Fibroblast of lung (primary cell): Measurements from ENCODE around the gene ZNF175. TPM values are rescaled to one million over a fixed set of nuclear protein-coding genes. Genes with fewer than 3 reads are reported as not detected.

Source experiments
- DNase-seq, 2 donors: peaks; one replicate each; pipeline versions ENCODE4 v3.0.0 to v3.0.0-alpha.2; 2010; ENCODE audit warnings: low read depth in 2 of 2
- H2AFZ ChIP-seq: 2 replicates; pipeline ENCODE4 v1.5.1; 2012; ENCODE audit warnings: low read length, control low read depth, inconsistent platforms
- H3K27ac ChIP-seq: 2 replicates; pipeline ENCODE4 v1.5.1; 2011; ENCODE audit warnings: low read length, control low read depth; ENCODE audit not compliant: insufficient read depth
- H3K27me3 ChIP-seq: 2 replicates; pipeline ENCODE4 v1.5.1; 2011; ENCODE audit warnings: mild to moderate bottlenecking, low read length; ENCODE audit not compliant: control insufficient read depth, insufficient read depth
- H3K36me3 ChIP-seq: 2 replicates; pipeline ENCODE4 v1.5.1; 2011; ENCODE audit warnings: low read length; ENCODE audit not compliant: control insufficient read depth, insufficient read depth
- H3K4me1 ChIP-seq: 2 replicates; pipeline ENCODE4 v1.5.1; 2011; ENCODE audit warnings: low read length; ENCODE audit not compliant: control insufficient read depth, insufficient read depth; ENCODE audit errors: extremely low read depth
- H3K4me2 ChIP-seq: 2 replicates; pipeline ENCODE4 v1.5.1; 2011; ENCODE audit warnings: low read length, control low read depth; ENCODE audit not compliant: insufficient read depth; ENCODE audit errors: extremely low read depth
- H3K4me3 ChIP-seq, 4 experiments: fragments of 200-600 bp in 1 of 4; sonication (generic) in 1 of 4; replicated peaks in 1 of 4; 2 replicates each; pipeline ENCODE4 v1.5.1; 2011 to 2016; ENCODE audit warnings: low read length in 4 of 4, low read depth in 3 of 4, mild to moderate bottlenecking in 3 of 4, control low read depth in 2 of 4, inconsistent platforms in 1 of 4, mixed read lengths in 1 of 4; ENCODE audit not compliant: insufficient read depth in 1 of 4; ENCODE audit errors: control extremely low read depth in 1 of 4
- H3K79me2 ChIP-seq: 2 replicates; pipeline ENCODE4 v1.5.1; 2012; ENCODE audit warnings: mild to moderate bottlenecking, low read length, inconsistent platforms; ENCODE audit not compliant: control insufficient read depth, insufficient read depth
- H3K9ac ChIP-seq: 2 replicates; pipeline ENCODE4 v1.5.1; 2011; ENCODE audit warnings: mild to moderate bottlenecking, low read length, control low read depth; ENCODE audit not compliant: insufficient read depth
- H3K9me3 ChIP-seq: 2 replicates; pipeline ENCODE4 v1.5.1; 2012; ENCODE audit warnings: low read depth, low read length; ENCODE audit not compliant: control insufficient read depth, insufficient read depth
- H4K20me1 ChIP-seq: 2 replicates; pipeline ENCODE4 v1.5.1; 2011; ENCODE audit warnings: low read length; ENCODE audit not compliant: control insufficient read depth, insufficient read depth; ENCODE audit errors: extremely low read depth
- EZH2 ChIP-seq: IDR thresholded peaks from 2 replicates; pipeline ENCODE4 v1.5.1; 2012; ENCODE audit warnings: low read length, control low read depth, mild to moderate bottlenecking; ENCODE audit errors: missing control alignments
- polyA plus RNA-seq, 2 donors: library from polyadenylated mRNA; depleted of rRNA in 1 of 2; stranded (reverse) in 1 of 2; unstranded in 1 of 2; fragments of >200 nt; gene quantifications; 2 replicates each; pipeline ENCODE4 v1.2.1, GENCODE V29; 2011 to 2012; ENCODE audit warnings: missing spikeins in 1 of 2
- total RNA-seq: library from RNA; depleted of rRNA; stranded (reverse); fragments of >200 nt; gene quantifications from 2 replicates; pipeline ENCODE4 v1.2.1, GENCODE V29; 2014
- TF ChIP-seq, protein P1 (sequence below), 2 donors: IDR thresholded peaks in 1 of 2; conservative IDR thresholded peaks in 1 of 2; 1 replicate in 1 of 2; 2 replicates in 1 of 2; pipeline ENCODE4 v1.5.1; 2011 to 2012; ENCODE audit warnings: low read length in 2 of 2, control low read depth in 1 of 2, inconsistent platforms in 1 of 2, low read depth in 1 of 2, mild to moderate bottlenecking in 1 of 2

Gene ZNF175
- total and polyA plus RNA-seq, 2 donors (not counting 1 experiment from before 2014, with no cell fraction given), result 5.0 to 7.6 TPM

- Histone ChIP-seq H3K4me1 (no peaks in the 10 kb centered on the region), H3K36me3 (no peaks in the 10 kb centered on the region), H3K9ac (no peak overlapping the region), H3K4me2 (no peak overlapping the region), H3K79me2 (no peaks in the 10 kb centered on the region), H3K27ac (no peak overlapping the region), H3K27me3 (no peaks in the 10 kb centered on the region), H4K20me1 (no peaks in the 10 kb centered on the region), H3K9me3 (no peaks in the 10 kb centered on the region), H3K4me3 (no peak overlapping the region), H2AFZ (no peak overlapping the region)
- DNase-seq, result peak; percentile 39 to 64
- TF ChIP-seq, protein P1, sequence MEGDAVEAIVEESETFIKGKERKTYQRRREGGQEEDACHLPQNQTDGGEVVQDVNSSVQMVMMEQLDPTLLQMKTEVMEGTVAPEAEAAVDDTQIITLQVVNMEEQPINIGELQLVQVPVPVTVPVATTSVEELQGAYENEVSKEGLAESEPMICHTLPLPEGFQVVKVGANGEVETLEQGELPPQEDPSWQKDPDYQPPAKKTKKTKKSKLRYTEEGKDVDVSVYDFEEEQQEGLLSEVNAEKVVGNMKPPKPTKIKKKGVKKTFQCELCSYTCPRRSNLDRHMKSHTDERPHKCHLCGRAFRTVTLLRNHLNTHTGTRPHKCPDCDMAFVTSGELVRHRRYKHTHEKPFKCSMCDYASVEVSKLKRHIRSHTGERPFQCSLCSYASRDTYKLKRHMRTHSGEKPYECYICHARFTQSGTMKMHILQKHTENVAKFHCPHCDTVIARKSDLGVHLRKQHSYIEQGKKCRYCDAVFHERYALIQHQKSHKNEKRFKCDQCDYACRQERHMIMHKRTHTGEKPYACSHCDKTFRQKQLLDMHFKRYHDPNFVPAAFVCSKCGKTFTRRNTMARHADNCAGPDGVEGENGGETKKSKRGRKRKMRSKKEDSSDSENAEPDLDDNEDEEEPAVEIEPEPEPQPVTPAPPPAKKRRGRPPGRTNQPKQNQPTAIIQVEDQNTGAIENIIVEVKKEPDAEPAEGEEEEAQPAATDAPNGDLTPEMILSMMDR (conservative IDR thresholded peaks at IDR 0.05 in 1 of 2, IDR thresholded peaks at IDR 0.05 in 1 of 2; ENCODE audit: low read depth in 1 of 2, low read length in 2 of 2), result peak; percentile 47 to 64
- no peak for TF ChIP-seq EZH2
These were observed 37.0 kb downstream of the ZNF175 start for GRCh38 chr19:51607920-51608562.

DNA sequence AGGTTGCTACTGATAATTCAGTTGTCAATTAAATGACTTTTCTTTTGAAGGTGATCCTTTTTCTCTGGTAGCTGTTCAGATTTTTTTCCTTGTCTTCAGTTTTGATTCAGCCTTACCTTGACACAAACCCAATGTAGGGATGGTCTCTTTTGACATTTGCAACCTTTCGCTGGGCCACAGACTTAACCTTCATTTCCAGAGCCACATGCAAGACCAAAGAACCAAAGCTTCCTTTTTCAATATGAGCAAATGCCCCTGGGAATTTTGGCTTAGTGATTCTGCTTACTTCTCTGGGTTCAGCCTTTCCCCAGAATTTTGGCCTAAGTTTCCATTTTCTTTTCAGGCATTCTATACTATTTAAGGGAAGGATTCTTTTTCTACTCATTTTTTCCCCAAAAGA, 39.5 kb downstream of the ZNF175 start:
- no peaks in the 10 kb centered on the region for H3K27me3 ChIP-seq
- H3K4me2 ChIP-seq, result no peak overlapping the region
- H3K36me3 ChIP-seq, result no peaks in the 10 kb centered on the region
- H3K79me2 ChIP-seq, result no peaks in the 10 kb centered on the region
- no peak overlapping the region for H3K27ac ChIP-seq
- H3K9me3 ChIP-seq, result no peaks in the 10 kb centered on the region
- H3K9ac ChIP-seq, result no peak overlapping the region
- no peak for TF ChIP-seq EZH2
- TF ChIP-seq, protein P1 (conservative IDR thresholded peaks at IDR 0.05 in 1 of 2, IDR thresholded peaks at IDR 0.05 in 1 of 2; ENCODE audit: low read depth in 1 of 2, low read length in 2 of 2), result no peak
- DNase-seq, result no peak
- no peak overlapping the region for H3K4me3 ChIP-seq
- H3K4me1 ChIP-seq, result no peaks in the 10 kb centered on the region
- no peaks in the 10 kb centered on the region for H4K20me1 ChIP-seq
- H2AFZ ChIP-seq, result no peak overlapping the region

GRCh38 chr19:51614789-51615188, 43.7 kb downstream of the ZNF175 start:
- Histone ChIP-seq H3K27ac (no peak overlapping the region), H3K4me2 (no peak overlapping the region), H3K79me2 (no peaks in the 10 kb centered on the region), H2AFZ (no peak overlapping the region), H3K9ac (no peak overlapping the region), H3K4me3 (no peak overlapping the region), H3K4me1 (no peaks in the 10 kb centered on the region), H4K20me1 (no peaks in the 10 kb centered on the region), H3K27me3 (no peaks in the 10 kb centered on the region), H3K36me3 (no peaks in the 10 kb centered on the region), H3K9me3 (no peaks in the 10 kb centered on the region)
- TF ChIP-seq, protein P1 (conservative IDR thresholded peaks at IDR 0.05 in 1 of 2, IDR thresholded peaks at IDR 0.05 in 1 of 2; ENCODE audit: low read depth in 1 of 2, low read length in 2 of 2), result no peak
- TF ChIP-seq EZH2, result no peak
- no peak for DNase-seq
